Measurements from ENCODE around the gene SF3A1.

SF3A1 gene

DNA sequence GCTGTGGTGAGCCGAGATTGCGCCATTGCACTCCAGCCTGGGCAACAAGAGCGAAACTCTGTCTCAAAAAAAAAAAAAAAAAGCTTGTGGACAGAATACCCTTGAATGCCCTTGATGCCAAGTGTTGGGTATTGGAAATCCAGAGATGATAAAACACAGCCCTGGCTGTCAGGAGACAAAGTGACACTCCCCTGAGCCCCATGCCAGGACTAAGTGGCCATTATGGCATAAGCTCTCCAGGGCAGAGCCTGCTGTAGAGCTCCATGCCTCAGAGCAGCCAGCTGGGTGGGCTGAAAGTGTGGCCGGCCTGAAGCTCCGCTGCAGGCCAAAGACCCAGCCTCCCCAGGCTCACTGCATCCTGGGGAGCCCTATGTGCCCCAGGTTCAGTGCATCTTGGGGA lies 25.6 kb upstream of the SF3A1 start:
- TF ChIP-seq ZFX (IDR thresholded peaks at IDR 0.05; ENCODE audit: borderline replicate concordance) = no peak
- TF ChIP-seq CTCF (IDR thresholded peaks at IDR 0.05) = no peak
- H3K27ac ChIP-seq = no peak overlapping the region

DNA sequence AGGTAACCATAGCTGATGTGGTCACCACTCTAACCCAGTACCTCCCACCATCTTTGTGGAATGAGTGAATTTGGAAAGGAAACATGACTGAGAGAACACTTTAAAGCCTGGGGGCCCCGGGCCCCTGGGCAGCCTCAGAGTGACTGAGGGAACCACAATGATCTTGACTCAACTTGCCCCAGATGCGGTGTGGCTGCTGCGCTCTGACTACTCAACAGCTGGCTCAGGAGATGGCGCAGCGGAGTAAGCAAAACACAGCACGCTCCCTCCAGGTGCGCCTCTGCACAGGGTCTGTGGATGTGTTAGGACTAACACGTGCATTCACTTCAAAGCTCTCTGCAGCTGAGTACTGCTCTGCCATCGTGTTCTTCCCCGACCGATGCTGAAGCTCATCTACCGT lies 24.6 kb upstream of the SF3A1 start:
- TF ChIP-seq ZFX (IDR thresholded peaks at IDR 0.05; ENCODE audit: borderline replicate concordance) (no peak), CTCF (IDR thresholded peaks at IDR 0.05) (no peak)
- H3K27ac ChIP-seq = no peak overlapping the region

DNA sequence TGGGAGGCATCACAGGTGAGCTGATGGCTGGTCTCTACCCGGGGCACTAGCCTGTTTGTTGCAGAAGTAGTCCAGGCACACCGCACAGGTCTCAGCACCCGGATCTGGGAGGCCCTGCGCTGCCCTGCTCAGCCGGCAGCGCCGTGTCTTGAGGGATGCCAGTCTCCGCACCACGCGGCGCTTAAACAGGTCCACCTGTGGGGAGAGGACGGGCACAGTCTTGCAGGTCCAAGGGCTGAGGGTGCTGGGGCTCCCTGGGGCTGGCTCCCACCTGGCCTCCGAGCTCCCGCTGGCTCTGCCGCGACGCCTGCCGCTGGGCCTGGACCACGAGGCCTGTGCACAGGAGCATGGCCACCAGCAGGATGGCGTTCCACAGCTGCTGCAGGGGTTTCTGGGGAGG lies 23.3 kb upstream of the SF3A1 start:
- H3K27ac ChIP-seq = no peak overlapping the region
- TF ChIP-seq CTCF (IDR thresholded peaks at IDR 0.05) (no peak), ZFX (IDR thresholded peaks at IDR 0.05; ENCODE audit: borderline replicate concordance) (no peak)

DNA sequence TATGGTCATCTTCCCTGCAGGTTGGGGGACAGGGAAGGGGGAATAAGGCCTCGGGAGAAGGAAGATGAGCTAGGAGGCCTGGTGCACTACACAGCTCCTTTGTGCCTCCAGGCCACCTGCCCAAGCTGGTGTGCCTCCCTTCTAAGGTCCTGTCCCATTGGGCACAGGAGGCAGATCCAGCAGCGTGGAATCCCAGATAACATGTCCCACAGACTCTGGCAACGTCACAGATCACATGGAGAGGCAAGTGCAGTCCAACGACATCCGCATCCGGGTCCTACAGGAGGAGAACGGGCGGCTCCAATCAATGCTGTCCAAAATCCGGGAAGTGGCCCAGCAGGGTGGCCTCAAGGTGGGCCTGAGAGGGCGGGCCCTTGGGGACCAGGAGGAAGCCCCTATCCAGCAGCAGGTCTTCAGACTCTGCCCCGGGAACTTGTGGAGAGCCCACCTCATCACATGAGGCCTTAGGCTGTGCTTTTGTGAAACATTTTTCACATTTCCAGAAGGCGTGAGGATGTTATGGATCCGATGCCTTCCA lies 18.7 kb upstream of the SF3A1 start:
- TF ChIP-seq ZFX (IDR thresholded peaks at IDR 0.05; ENCODE audit: borderline replicate concordance) = no peak
- TF ChIP-seq CTCF (IDR thresholded peaks at IDR 0.05) = no peak
- H3K27ac ChIP-seq = no peak overlapping the region

GRCh38 chr22:30373331-30374325 lies 16.9 kb upstream of the SF3A1 start:
- no peak overlapping the region for H3K27ac ChIP-seq
- no peak for TF ChIP-seq CTCF (IDR thresholded peaks at IDR 0.05)
- no peak for TF ChIP-seq ZFX (IDR thresholded peaks at IDR 0.05; ENCODE audit: borderline replicate concordance)

- no peak for TF ChIP-seq ZFX (IDR thresholded peaks at IDR 0.05; ENCODE audit: borderline replicate concordance)
- TF ChIP-seq CTCF (IDR thresholded peaks at IDR 0.05) = no peak
- H3K27ac ChIP-seq = no peak overlapping the region
These were observed 16.2 kb upstream of the SF3A1 start for GRCh38 chr22:30372915-30373314.

GRCh38 chr22:30371981-30372380 lies 15.3 kb upstream of the SF3A1 start:
- no peak overlapping the region for H3K27ac ChIP-seq
- TF ChIP-seq CTCF (IDR thresholded peaks at IDR 0.05) (no peak), ZFX (IDR thresholded peaks at IDR 0.05; ENCODE audit: borderline replicate concordance) (no peak)

Measured in 22Rv1 (cell line).